HCT116 (cell line): ENCODE results near the gene CIDEC. TPM values are rescaled to one million over a fixed set of nuclear protein-coding genes. Genes with fewer than 3 reads are reported as not detected.
"Not testable (repeated sequence)": the region's sequence is repeated elsewhere in the genome, so short reads cannot be mapped to it uniquely, and the experiment has no call there.

ENCODE experiments used
- ATAC-seq: fragments of 200-7000 bp; cut with Tn5 transposase; 2 replicates; pipeline ENCODE4 v1.9.1; 2020; ENCODE audit warnings: mild to moderate bottlenecking, moderate library complexity
- BruUV-seq: library from RNA; stranded (reverse); fragments of 400-500 nt; replicated peaks from 2 replicates; lab custom pipeline; 2021; lab: Mats Ljungman, UMichigan
- CTCF ChIA-PET: fragments of 300-600 bp; sonication (Branson Sonifier 250); formaldehyde crosslinking; loops from one replicate; lab custom pipeline; 2021; ENCODE audit warnings: antibody characterized with exemption; lab: Charles Lee
- POLR2A ChIA-PET: fragments of 300-600, 350-600 bp; sonication (Branson Sonifier 250); formaldehyde crosslinking; loops from one replicate; lab custom pipeline; 2021; ENCODE audit warnings: antibody characterized with exemption; lab: Charles Lee
- RAD21 ChIA-PET, 2 experiments: fragments of 300-600 bp; sonication (Branson Sonifier 250); formaldehyde crosslinking; loops; one replicate each; lab custom pipeline; 2023; ENCODE audit warnings: low total read pairs in 2 of 2; ENCODE audit not compliant: uncharacterized antibody in 2 of 2, unreplicated experiment in 2 of 2, low non-redundant PET in 1 of 2; lab: Charles Lee
- DNase-seq: peaks from one replicate; pipeline ENCODE4 v3.0.0-alpha.2; 2010; ENCODE audit warnings: low read depth, low spot score
- H2AFZ ChIP-seq: fragments of 200-600 bp; shearing (Covaris generic), sonication (generic); 2 replicates; pipeline ENCODE4 v1.6.1; 2017; ENCODE audit warnings: low read depth, mixed run types, mixed read lengths, antibody characterized with exemption, low read length; ENCODE audit not compliant: poor library complexity, severe bottlenecking
- H3K27ac ChIP-seq: 2 replicates; pipeline ENCODE4 v1.5.1; 2012; ENCODE audit warnings: low read depth, low read length
- H3K27me3 ChIP-seq: fragments of 200-600 bp; sonication (generic); 2 replicates; pipeline ENCODE4 v1.6.1; 2016; ENCODE audit warnings: mixed run types, low read length, mixed read lengths; ENCODE audit not compliant: insufficient read depth
- H3K36me3 ChIP-seq, 2 experiments: fragments of 200-500 bp in 1 of 2; fragments of 200-600 bp in 1 of 2; sonication (Bioruptor generic) in 1 of 2; sonication (generic) in 1 of 2; 2 replicates each; pipeline versions ENCODE4 v1.5.1 to v1.6.1; 2014 to 2016; ENCODE audit warnings: low read length in 2 of 2, inconsistent platforms in 1 of 2, mixed read lengths in 1 of 2, mixed run types in 1 of 2; ENCODE audit not compliant: insufficient read depth in 2 of 2, control insufficient read depth in 1 of 2
- H3K4me1 ChIP-seq, 2 experiments: fragments of 200-600 bp in 1 of 2; sonication (generic) in 1 of 2; 2 replicates each; pipeline versions ENCODE4 v1.5.1 to v1.6.1; 2012 to 2017; ENCODE audit warnings: low read length in 2 of 2, inconsistent platforms in 1 of 2, mild to moderate bottlenecking in 1 of 2, mixed read lengths in 1 of 2, mixed run types in 1 of 2, moderate library complexity in 1 of 2; ENCODE audit not compliant: insufficient read depth in 2 of 2, control insufficient read depth in 1 of 2
- H3K4me2 ChIP-seq: fragments of 200-600 bp; sonication (generic); 2 replicates; pipeline ENCODE4 v1.6.1; 2017; ENCODE audit warnings: mixed run types, low read length, mixed read lengths
- H3K4me3 ChIP-seq, 2 experiments: fragments of 200-600 bp in 1 of 2; sonication (generic) in 1 of 2; replicated peaks in 1 of 2; 2 replicates each; pipeline ENCODE4 v1.5.1; 2011 to 2016; ENCODE audit warnings: low read length in 2 of 2, control low read depth in 1 of 2, low read depth in 1 of 2, mild to moderate bottlenecking in 1 of 2, mixed read lengths in 1 of 2, mixed run types in 1 of 2
- H3K79me2 ChIP-seq: fragments of 200-600 bp; sonication (generic); 2 replicates; pipeline ENCODE4 v1.6.1; 2017; ENCODE audit warnings: mild to moderate bottlenecking, mixed run types, low read length, moderate library complexity, mixed read lengths; ENCODE audit not compliant: insufficient read depth
- H3K9ac ChIP-seq: fragments of 200-600 bp; sonication (generic); 2 replicates; pipeline ENCODE4 v1.6.1; 2016; ENCODE audit warnings: low read length, mixed read lengths
- H3K9me2 ChIP-seq: fragments of 200-600 bp; sonication (generic), shearing (Covaris generic); 2 replicates; pipeline ENCODE4 v1.6.1; 2017; ENCODE audit warnings: mixed run types, mild to moderate bottlenecking, moderate library complexity; ENCODE audit not compliant: insufficient read depth
- H3K9me3 ChIP-seq, 2 experiments: fragments of 200-500 bp in 1 of 2; fragments of 200-600 bp in 1 of 2; sonication (Bioruptor generic) in 1 of 2; sonication (generic) in 1 of 2; 2 replicates each; pipeline ENCODE4 v1.6.1; 2014 to 2017; ENCODE audit warnings: low read length in 2 of 2, mixed read lengths in 2 of 2, inconsistent platforms in 1 of 2, low read depth in 1 of 2, mild to moderate bottlenecking in 1 of 2, mixed run types in 1 of 2, moderate library complexity in 1 of 2; ENCODE audit not compliant: control insufficient read depth in 1 of 2, insufficient read depth in 1 of 2
- H4K20me1 ChIP-seq: fragments of 200-600 bp; sonication (generic), shearing (Covaris generic); 2 replicates; pipeline ENCODE4 v1.6.1; 2017; ENCODE audit warnings: mixed run types, mild to moderate bottlenecking, moderate library complexity; ENCODE audit not compliant: insufficient read depth
- CBX3 ChIP-seq: IDR thresholded peaks from 2 replicates; pipeline ENCODE4 v1.6.1; 2012; ENCODE audit warnings: low read depth
- FOSL1 ChIP-seq: IDR thresholded peaks from 2 replicates; pipeline ENCODE4 v1.6.1; 2012; ENCODE audit warnings: low read depth
- POLR2A ChIP-seq: IDR thresholded peaks from 2 replicates; pipeline ENCODE4 v1.7.0; 2011; ENCODE audit warnings: borderline replicate concordance; ENCODE audit not compliant: insufficient read depth, insufficient read length; ENCODE audit errors: extremely low read depth
- YY1 ChIP-seq: IDR thresholded peaks from 2 replicates; pipeline ENCODE4 v1.6.1; 2011; ENCODE audit warnings: low read length, low read depth, moderate library complexity, mild to moderate bottlenecking; ENCODE audit not compliant: insufficient replicate concordance; ENCODE audit errors: extremely low read depth
- intact Hi-C: fragments of 100-400 bp; cut with micrococcal nuclease; formaldehyde crosslinking; loops from 2 replicates; pipeline ENCODE4 v1.10.0; 2022
- total RNA-seq: library from RNA; stranded (reverse); gene quantifications from one replicate; pipeline ENCODE4 v1.2.1, GENCODE V29; 2021; ENCODE audit not compliant: unreplicated experiment

CIDEC gene
- total RNA-seq, 1 experiment from 2014 or later: not detected

DNA sequence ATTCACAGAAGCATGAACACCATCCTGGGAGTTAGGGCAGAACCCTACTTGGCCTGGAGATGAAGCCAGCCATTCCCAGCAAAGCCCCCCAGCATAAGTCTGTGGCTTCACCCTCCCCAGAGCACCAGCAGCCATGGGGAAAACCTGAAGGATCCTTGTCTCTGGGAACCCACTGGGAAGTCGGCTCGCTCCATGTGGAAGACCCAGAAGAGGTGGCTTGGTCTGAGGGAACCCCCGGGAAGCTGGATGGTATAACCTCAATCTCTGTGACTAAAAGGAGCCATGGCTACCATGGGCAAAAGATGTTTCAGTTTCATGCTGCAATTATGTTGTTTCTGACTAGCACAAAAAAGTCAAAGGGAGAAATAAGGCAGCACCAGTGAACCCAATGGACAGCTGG is 24.5 kb downstream of the CIDEC start:
- ChIA-PET POLR2A (no interaction called here), CTCF (no interaction called here), RAD21 (interaction anchor here in 1 of 2 experiments (0.7 kb wide), 1 partner anchor 110 kb away, joined by 3 read pairs; no protein-coding TSS in a partner anchor)
- H3K4me1 ChIP-seq: no peaks in the 10 kb centered on the region
- no peaks in the 10 kb centered on the region for H3K79me2 ChIP-seq
- no peak overlapping the region for H3K9ac ChIP-seq
- TF ChIP-seq YY1 (no peak), CBX3 (no peak), FOSL1 (no peak), POLR2A (no peak)
- H4K20me1 ChIP-seq: no peaks in the 10 kb centered on the region
- no peaks in the 10 kb centered on the region for H3K9me2 ChIP-seq
- no peak for ATAC-seq
- intact Hi-C loops: no loop called here
- H2AFZ ChIP-seq: no peak overlapping the region
- H3K4me2 ChIP-seq: no peak overlapping the region
- no peaks in the 10 kb centered on the region for H3K27me3 ChIP-seq
- no peak overlapping the region for H3K27ac ChIP-seq
- no peak for DNase-seq
- no peaks in the 10 kb centered on the region for H3K9me3 ChIP-seq
- no TSS peak for BruUV-seq
- no peak overlapping the region for H3K4me3 ChIP-seq
- no peaks in the 10 kb centered on the region for H3K36me3 ChIP-seq

DNA sequence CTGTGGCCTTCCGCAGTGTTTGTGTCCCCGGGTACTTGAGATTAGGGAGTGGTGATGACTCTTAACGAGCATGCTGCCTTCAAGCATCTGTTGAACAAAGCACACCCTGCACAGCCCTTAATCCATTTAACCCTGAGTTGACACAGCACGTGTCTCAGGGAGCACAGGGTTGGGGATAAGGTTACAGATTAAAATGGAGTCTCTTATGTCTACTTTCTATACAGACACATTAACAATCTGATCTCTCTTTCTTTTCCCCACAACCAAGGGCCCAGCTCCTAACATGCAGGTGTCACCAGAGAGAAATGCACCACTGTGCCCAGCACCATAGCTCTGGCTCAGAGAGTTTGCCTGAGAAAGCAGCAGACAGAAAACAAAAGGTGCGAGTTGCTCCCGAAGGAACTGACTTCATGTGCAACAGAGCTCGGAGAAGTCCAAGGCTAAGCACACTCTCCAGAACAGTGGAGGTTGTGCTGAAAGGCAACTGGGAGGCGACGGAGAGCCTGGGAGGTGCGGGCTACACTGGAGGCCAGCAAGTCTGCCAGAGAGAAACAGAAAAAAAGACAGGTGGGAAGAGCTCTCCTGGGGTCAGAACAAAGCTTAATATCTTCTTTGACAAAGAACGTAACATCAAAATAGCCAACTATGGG is 25.6 kb downstream of the CIDEC start:
- H3K9me3 ChIP-seq, H3K27me3 ChIP-seq, H4K20me1 ChIP-seq, H3K9me2 ChIP-seq, H3K9ac ChIP-seq, POLR2A ChIA-PET, H3K27ac ChIP-seq, H3K79me2 ChIP-seq, DNase-seq, intact Hi-C loops, H3K36me3 ChIP-seq, RAD21 ChIA-PET, ATAC-seq, H3K4me3 ChIP-seq, H2AFZ ChIP-seq, H3K4me2 ChIP-seq, H3K4me1 ChIP-seq, BruUV-seq: not testable (repeated sequence)
- CTCF ChIA-PET: interaction anchor here (0.9 kb wide), 1 partner anchor 92 kb away, joined by 4 read pairs; no protein-coding TSS in a partner anchor
